Aorta (tissue), 5 donors: ENCODE measurements around the gene FKBP1A. TPM values are rescaled to one million over a fixed set of nuclear protein-coding genes. Genes with fewer than 3 reads are reported as not detected.
A peak's percentile ranks its signal among the peaks of the same experiment; 100 is the strongest.

Experiments
- ATAC-seq: fragments of 200-7000 bp; cut with Tn5 transposase; one replicate; pipeline ENCODE4 v1.9.1; 2022; ENCODE audit warnings: moderate library complexity; ENCODE audit not compliant: low FRiP score
- DNase-seq, 2 donors: peaks; one replicate each; pipeline ENCODE4 v3.0.0-alpha.2; 2020
- H3K27ac ChIP-seq, 2 donors: one replicate each; pipeline ENCODE4 v1.5.1; 2013; ENCODE audit warnings: low read length in 2 of 2, mild to moderate bottlenecking in 2 of 2, moderate library complexity in 2 of 2, control low read depth in 1 of 2, inconsistent platforms in 1 of 2, low read depth in 1 of 2
- H3K27me3 ChIP-seq, 2 donors: one replicate each; pipeline ENCODE4 v1.6.1; 2013; ENCODE audit warnings: control low read depth in 1 of 2, low read length in 1 of 2, mild to moderate bottlenecking in 1 of 2, moderate library complexity in 1 of 2; ENCODE audit not compliant: insufficient read depth in 2 of 2, control insufficient read depth in 1 of 2
- H3K36me3 ChIP-seq, 2 donors: one replicate each; pipeline ENCODE4 v1.6.1; 2013; ENCODE audit warnings: control low read depth in 1 of 2, low read length in 1 of 2, mild to moderate bottlenecking in 1 of 2; ENCODE audit not compliant: insufficient read depth in 2 of 2, control insufficient read depth in 1 of 2
- H3K4me1 ChIP-seq, 2 donors: one replicate each; pipeline ENCODE4 v1.6.1; 2013; ENCODE audit warnings: low read length in 2 of 2, control low read depth in 1 of 2, mild to moderate bottlenecking in 1 of 2, moderate library complexity in 1 of 2; ENCODE audit not compliant: insufficient read depth in 2 of 2, control insufficient read depth in 1 of 2
- H3K4me3 ChIP-seq, 2 donors: one replicate each; pipeline ENCODE4 v1.5.1; 2013; ENCODE audit warnings: low read length in 2 of 2, control low read depth in 1 of 2, mild to moderate bottlenecking in 1 of 2
- H3K9me3 ChIP-seq: one replicate; pipeline ENCODE4 v1.6.1; 2013; ENCODE audit warnings: mild to moderate bottlenecking, low read length; ENCODE audit not compliant: control insufficient read depth
- WGBS, 2 donors: extraction: QIAGEN DNeasy Blood & Tissue Kit; methylation state at CpG; one replicate each; pipeline ENCODE4 v1.1.7; 2013; 5-methylcytosine and 5-hydroxymethylcytosine counted together
- intact Hi-C, 2 donors: fragments of 100-400 bp; cut with DNase I; formaldehyde crosslinking; loops; one replicate each; pipeline versions ENCODE4 v1.14.2 to v1.15.0; 2022
- polyA plus RNA-seq, 2 donors: library from polyadenylated mRNA; stranded (reverse); fragments of 200-250 nt; gene quantifications; one replicate each; pipeline ENCODE4 v1.2.3, GENCODE V29; 2013
- total RNA-seq, 2 donors: library from RNA; stranded (reverse); fragmentation: NEBNext Ultra II Directional; extraction: Animal tissue kit (Norgen Biotek cat#: 25700); gene quantifications; one replicate each; pipeline ENCODE4 v1.2.1, GENCODE V29; 2021
- donor health status: healthy with polysubstance abuse.
- donor health status: Bipolar disorder and iron deficiency.
- donor health status: DM: no; HTN: no; CAD: no.
- donor health status: DM: no; HTN: no; CAD: no.
- donor health status: DM: yes; HTN: yes; CAD: no.

FKBP1A gene
- total and polyA plus RNA-seq, 4 donors = 105 to 273 (median 226) TPM

GRCh38 chr20:1323830-1324597 lies 68.8 kb downstream of the FKBP1A start:
- H3K4me3 ChIP-seq = no peak overlapping the region
- no peaks in the 10 kb centered on the region for H3K27me3 ChIP-seq
- H3K4me1 ChIP-seq = no peaks in the 10 kb centered on the region
- no peaks in the 10 kb centered on the region for H3K36me3 ChIP-seq
- ATAC-seq (no peak), DNase-seq (peak in 1 of 2 donors; percentile 63)
- no peaks in the 10 kb centered on the region for H3K9me3 ChIP-seq
- 68 to 69% methylated on average over 12 of the region's 12 CpGs for WGBS, 2 donors
- H3K27ac ChIP-seq = no peak overlapping the region
- intact Hi-C loops = loop anchor here (2.0 to 10.0 kb wide), 3 partner anchors 69 to 1331 kb away; partner anchors contain the start of genes FKBP1A (in 2 of the 2), NOP56 (in 1 of the 2) and NSFL1C (in 1 of the 2)

DNA sequence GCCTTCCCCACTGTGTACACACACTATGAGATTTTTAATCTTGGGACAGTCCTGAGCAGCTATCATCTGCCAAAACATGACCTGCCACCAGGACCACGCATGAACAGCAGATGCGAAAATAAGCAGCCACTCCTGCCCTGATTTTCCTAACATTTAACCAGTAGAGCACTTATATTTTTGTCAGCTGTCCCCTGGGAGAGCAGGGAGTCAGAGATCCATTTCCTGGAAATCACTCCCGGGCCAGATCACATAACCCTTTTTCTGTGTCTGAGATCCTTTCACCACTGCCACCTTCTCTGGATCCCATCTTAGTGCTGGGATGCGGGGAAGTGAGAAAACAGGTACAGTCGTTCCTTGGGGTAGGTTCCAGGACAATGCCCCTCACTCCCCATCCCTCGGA lies 69.6 kb downstream of the FKBP1A start:
- H3K4me3 ChIP-seq = no peak overlapping the region
- intact Hi-C loops = loop anchor here in 1 of 2 donors (10.0 kb wide), 1 partner anchor 1332 kb away; the partner anchor contains the start of gene NOP56
- no peaks in the 10 kb centered on the region for H3K36me3 ChIP-seq
- no peak for ATAC-seq
- H3K27ac ChIP-seq = no peak overlapping the region
- no peaks in the 10 kb centered on the region for H3K27me3 ChIP-seq
- DNase-seq = no peak
- H3K9me3 ChIP-seq = no peaks in the 10 kb centered on the region
- WGBS, 2 donors = 59 to 60% methylated on average over 6 of the region's 6 CpGs
- H3K4me1 ChIP-seq = no peaks in the 10 kb centered on the region

DNA sequence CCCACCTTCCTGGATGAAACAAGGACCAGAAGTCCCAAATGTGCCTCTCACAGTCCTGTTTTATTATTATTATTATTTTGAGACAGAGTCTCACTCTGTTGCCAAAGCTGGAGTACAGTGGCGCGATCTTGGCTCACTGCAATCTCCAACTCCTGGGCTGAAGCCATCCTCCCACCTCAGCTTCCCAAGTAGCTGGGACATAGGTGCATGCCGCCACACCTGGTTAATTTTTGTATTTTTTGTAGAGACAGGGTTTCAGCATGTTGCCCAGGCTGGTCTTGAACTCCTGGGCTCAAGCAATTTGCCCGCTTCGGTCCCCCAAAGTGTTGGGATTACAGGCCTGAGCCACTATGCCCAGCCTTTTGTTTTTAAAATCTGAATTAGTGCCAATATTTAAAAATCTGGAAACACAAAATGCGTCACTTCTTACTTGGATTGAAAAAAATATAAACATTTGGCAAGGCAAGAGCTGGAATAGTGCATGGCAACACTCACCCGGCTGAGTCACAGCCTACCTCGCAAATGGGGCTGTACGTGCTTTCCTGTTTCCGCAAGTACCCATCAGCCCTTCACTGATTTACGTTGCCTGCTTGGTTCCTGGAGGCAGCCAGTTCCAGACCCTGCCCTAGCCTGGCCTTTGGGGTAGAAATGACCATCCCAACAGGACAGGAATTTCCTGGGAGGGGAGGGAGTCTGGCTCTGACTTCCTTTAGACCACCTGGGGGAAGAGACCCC lies 70.2 kb downstream of the FKBP1A start:
- intact Hi-C loops = loop anchor here in 1 of 2 donors (10.0 kb wide), 1 partner anchor 1332 kb away; the partner anchor contains the start of gene NOP56
- Histone ChIP-seq H3K4me1 (no peaks in the 10 kb centered on the region), H3K4me3 (no peak overlapping the region), H3K27ac (no peak overlapping the region), H3K9me3 (no peaks in the 10 kb centered on the region), H3K27me3 (no peaks in the 10 kb centered on the region), H3K36me3 (no peaks in the 10 kb centered on the region)
- peak in 1 of 2 donors; percentile 84 for DNase-seq
- no peak for ATAC-seq
- 42 to 47% methylated on average over 11 of the region's 11 CpGs for WGBS, 2 donors

- Histone ChIP-seq H3K36me3 (no peaks in the 10 kb centered on the region), H3K27ac (no peak overlapping the region), H3K4me3 (no peak overlapping the region), H3K9me3 (no peaks in the 10 kb centered on the region), H3K27me3 (no peaks in the 10 kb centered on the region), H3K4me1 (no peaks in the 10 kb centered on the region)
- intact Hi-C loops = loop anchor here in 1 of 2 donors (10.0 kb wide), 1 partner anchor 1333 kb away; the partner anchor contains the start of gene NOP56
- DNase-seq = no peak
- no peak for ATAC-seq
- 60 to 62% methylated on average over 4 of the region's 4 CpGs for WGBS, 2 donors
Measured at GRCh38 chr20:1321654-1321939, 71.3 kb downstream of the FKBP1A start.

DNA sequence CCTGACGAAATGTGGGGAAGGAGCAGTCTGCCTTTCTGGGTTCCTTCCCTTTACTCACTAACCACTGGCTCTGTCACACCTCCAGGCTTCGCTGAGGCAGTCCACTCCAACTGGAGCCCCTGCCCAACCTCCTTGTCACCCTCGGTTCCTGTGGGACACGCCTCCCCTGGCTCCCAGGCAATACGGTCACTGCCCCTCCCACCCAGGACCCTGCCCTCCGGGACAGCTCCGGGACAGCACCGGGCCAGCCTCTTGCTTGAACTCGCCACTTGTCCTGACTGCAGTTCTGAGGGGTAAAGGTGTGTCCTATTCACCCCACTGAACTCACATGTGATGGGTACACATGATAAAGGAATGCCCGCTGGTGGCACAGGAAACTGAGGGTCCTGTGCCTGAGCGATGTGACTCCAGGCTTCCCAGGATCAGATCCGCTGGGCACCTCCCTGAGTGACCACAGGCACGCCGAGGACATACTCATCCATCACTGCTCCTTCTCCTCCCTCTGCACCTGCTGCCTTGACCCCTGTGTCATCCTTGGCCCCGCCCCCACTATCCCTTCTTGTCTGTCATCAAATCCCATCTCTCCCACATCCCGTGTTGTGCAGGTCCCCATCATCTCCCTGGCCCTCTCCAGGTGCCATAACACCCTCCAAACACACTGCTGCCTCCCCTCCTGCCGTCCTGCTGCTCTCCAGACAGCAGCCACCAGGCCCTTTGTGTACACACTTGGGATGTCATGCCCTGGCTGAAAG lies 71.8 kb downstream of the FKBP1A start:
- Histone ChIP-seq H3K4me1 (no peaks in the 10 kb centered on the region), H3K27ac (no peak overlapping the region), H3K4me3 (no peak overlapping the region), H3K27me3 (no peaks in the 10 kb centered on the region), H3K9me3 (no peaks in the 10 kb centered on the region), H3K36me3 (no peaks in the 10 kb centered on the region)
- WGBS, 2 donors = 61 to 68% methylated on average over 17 of the region's 17 CpGs
- intact Hi-C loops = loop anchor here in 1 of 2 donors (10.0 kb wide), 1 partner anchor 1334 kb away; the partner anchor contains the start of gene NOP56
- DNase-seq = peak in 1 of 2 donors; percentile 67
- no peak for ATAC-seq

DNA sequence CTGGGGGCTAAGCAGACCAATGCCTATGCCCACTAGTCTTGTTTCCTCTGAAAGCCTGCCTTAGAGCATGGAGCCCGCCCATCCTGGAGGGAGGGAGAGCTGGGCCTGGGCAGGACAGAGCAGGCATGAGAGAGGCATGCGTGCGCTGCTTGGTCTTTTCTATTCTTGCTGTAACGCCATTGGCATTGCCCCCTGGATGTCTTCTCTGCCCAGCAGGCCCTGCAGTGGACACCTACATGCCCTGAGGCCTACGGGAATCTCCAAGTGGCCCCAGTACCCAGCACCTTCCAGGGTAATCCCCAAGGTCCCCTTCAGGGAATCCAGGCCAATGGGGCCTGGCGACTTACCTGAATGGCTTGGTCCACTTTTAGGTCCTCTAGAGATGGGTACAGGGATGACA lies 72.8 kb downstream of the FKBP1A start:
- no peak overlapping the region for H3K4me3 ChIP-seq
- intact Hi-C loops = loop anchor here in 1 of 2 donors (10.0 kb wide), 1 partner anchor 1335 kb away; the partner anchor contains the start of gene NOP56

GRCh38 chr20:1319462-1319861 lies 73.4 kb downstream of the FKBP1A start:
- intact Hi-C loops = no loop called here
- peak in 1 of 2 donors; percentile 52 for DNase-seq

More for the DNA sequence above, 72.8 kb downstream of the FKBP1A start:
- Histone ChIP-seq H3K4me1 (no peaks in the 10 kb centered on the region), H3K27ac (no peak overlapping the region), H3K36me3 (no peaks in the 10 kb centered on the region), H3K27me3 (no peaks in the 10 kb centered on the region), H3K9me3 (no peaks in the 10 kb centered on the region)
- DNase-seq (peak; percentile 17 to 58), ATAC-seq (no peak)
- whole genome bisulfite sequencing, 2 donors = 91 to 93% methylated on average over 6 of the region's 6 CpGs

DNA sequence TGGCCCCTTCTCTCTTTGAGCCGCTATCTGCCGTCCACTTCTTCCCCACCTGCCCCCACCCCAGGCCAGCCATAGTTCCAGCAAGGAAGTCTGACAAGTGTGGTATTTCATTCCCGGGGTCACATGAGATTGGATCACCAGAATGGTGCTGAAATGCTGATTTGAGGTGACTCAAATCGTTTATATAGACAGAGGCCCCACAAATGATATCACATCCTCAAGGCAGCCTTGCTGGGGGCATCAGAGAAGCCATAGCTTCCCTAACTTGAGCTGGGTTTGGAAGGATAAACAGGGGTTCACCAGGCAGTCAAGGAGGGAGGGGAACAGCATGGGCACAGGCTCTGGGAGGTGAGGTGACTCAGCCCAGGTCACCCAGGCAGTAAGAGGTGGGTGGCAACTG lies 73.8 kb downstream of the FKBP1A start:
- H3K9me3 ChIP-seq = no peaks in the 10 kb centered on the region
- WGBS, 2 donors = 79 to 81% methylated on average over 4 of the region's 4 CpGs
- intact Hi-C loops = no loop called here
- H3K27ac ChIP-seq = no peak overlapping the region
- DNase-seq = peak in 1 of 2 donors; percentile 9
- H3K4me1 ChIP-seq = no peaks in the 10 kb centered on the region
- H3K4me3 ChIP-seq = no peak overlapping the region
- H3K36me3 ChIP-seq = no peaks in the 10 kb centered on the region
- ATAC-seq = no peak
- no peaks in the 10 kb centered on the region for H3K27me3 ChIP-seq

More at GRCh38 chr20:1319462-1319861, 73.4 kb downstream of the FKBP1A start:
- no peaks in the 10 kb centered on the region for H3K9me3 ChIP-seq
- ATAC-seq = no peak
- WGBS, 2 donors = 84 to 95% methylated on average over 4 of the region's 4 CpGs
- H3K4me1 ChIP-seq = no peaks in the 10 kb centered on the region
- H3K27me3 ChIP-seq = no peaks in the 10 kb centered on the region
- H3K4me3 ChIP-seq = no peak overlapping the region
- no peaks in the 10 kb centered on the region for H3K36me3 ChIP-seq
- no peak overlapping the region for H3K27ac ChIP-seq
